Activated CD4-positive, alpha-beta memory T cell treated with anti-CD3 and anti-CD28 coated beads for 36 hours (primary cell): ENCODE measurements around the gene WRAP53. TPM values are rescaled to one million over a fixed set of nuclear protein-coding genes. Genes with fewer than 3 reads are reported as not detected.

Experiments used
- CTCF ChIA-PET: fragments of 350-600 bp; sonication (Branson Sonifier 250); formaldehyde crosslinking; loops from one replicate; lab custom pipeline; 2021; ENCODE audit warnings: antibody characterized with exemption, inconsistent platforms; lab: Charles Lee
- POLR2A ChIA-PET: fragments of 350-600 bp; sonication (Branson Sonifier 250); formaldehyde crosslinking; loops from one replicate; lab custom pipeline; 2021; ENCODE audit warnings: antibody characterized with exemption; lab: Charles Lee
- DNase-seq: peaks from one replicate; pipeline ENCODE4 v3.0.0-alpha.2; 2020
- H3K27ac Mint-ChIP-seq: one replicate; pipeline ENCODE4 v1.8.0; 2021; ENCODE audit warnings: mixed read lengths
- H3K27me3 Mint-ChIP-seq: one replicate; pipeline ENCODE4 v1.8.0; 2021; ENCODE audit warnings: mixed read lengths
- H3K36me3 Mint-ChIP-seq: one replicate; pipeline ENCODE4 v1.8.0; 2021; ENCODE audit warnings: mixed read lengths
- H3K4me1 Mint-ChIP-seq: one replicate; pipeline ENCODE4 v1.8.0; 2021; ENCODE audit warnings: low read depth, mixed read lengths
- H3K4me3 Mint-ChIP-seq: one replicate; pipeline ENCODE4 v1.8.0; 2021; ENCODE audit warnings: mild to moderate bottlenecking, mixed read lengths
- H3K9me3 Mint-ChIP-seq: one replicate; pipeline ENCODE4 v1.8.0; 2021; ENCODE audit warnings: mixed read lengths
- intact Hi-C: fragments of 100-400 bp; cut with micrococcal nuclease; formaldehyde crosslinking; loops from one replicate; pipeline ENCODE4 v1.15.1; 2023
- total RNA-seq, 2 experiments: library from RNA; stranded (reverse); gene quantifications; one replicate each; pipeline ENCODE4 v1.2.3, GENCODE V29; 2021

Gene WRAP53
- total RNA-seq, 2 experiments from 2014 or later: 20.2 to 23.3 TPM

- ChIA-PET CTCF (interaction anchor here (0.5 to 1.5 kb wide), 3 partner anchors 15 to 353 kb away, joined by 3 to 5 read pairs (median 3); partner anchors contain the start of gene WRAP53), POLR2A (interaction anchor here (1.3 kb wide), 1 partner anchor 17 kb away, joined by 5 read pairs; the partner anchor contains the start of gene TP53)
- Mint-ChIP-seq H3K27me3 (peaks cover 45% of the 10 kb centered on the region), H3K4me3 (no peak overlapping the region), H3K36me3 (peaks cover 27% of the 10 kb centered on the region), H3K9me3 (no peaks in the 10 kb centered on the region), H3K4me1 (peaks cover 15% of the 10 kb centered on the region), H3K27ac (no peak overlapping the region)
- DNase-seq: peak; percentile 24
- intact Hi-C loops: no loop called here
Observed at GRCh38 chr17:7703584-7704479, 15.6 kb downstream of the WRAP53 start.

GRCh38 chr17:7704601-7705268 lies 16.5 kb downstream of the WRAP53 start, which contains the start of gene EFNB3:
Gene EFNB3 (plus strand): TSS chr17:7705202. CDS start chr17:7705599, 397 bp downstream.
- Mint-ChIP-seq H3K36me3 (peaks cover 27% of the 10 kb centered on the region), H3K9me3 (no peaks in the 10 kb centered on the region), H3K4me3 (peak within 1 kb of the TSS; percentile 31), H3K27me3 (peaks cover 47% of the 10 kb centered on the region), H3K4me1 (peaks cover 15% of the 10 kb centered on the region), H3K27ac (no peak within 1 kb of the TSS)
- CTCF ChIA-PET: interaction anchor here (0.5 to 1.5 kb wide), 2 partner anchors 16 to 352 kb away, joined by 3 to 5 read pairs; partner anchors contain the start of gene WRAP53
- POLR2A ChIA-PET: no interaction called here
- intact Hi-C loops: no loop called here
- no peak for DNase-seq

GRCh38 chr17:7705269-7706255 lies 17.3 kb downstream of the WRAP53 start:
- ChIA-PET CTCF (no interaction called here), POLR2A (no interaction called here)
- H3K36me3 Mint-ChIP-seq: peaks cover 25% of the 10 kb centered on the region
- peaks cover 20% of the 10 kb centered on the region for H3K4me1 Mint-ChIP-seq
- H3K27ac Mint-ChIP-seq: no peak overlapping the region
- H3K27me3 Mint-ChIP-seq: peaks cover 53% of the 10 kb centered on the region
- H3K9me3 Mint-ChIP-seq: no peaks in the 10 kb centered on the region
- DNase-seq: no peak
- H3K4me3 Mint-ChIP-seq: peak overlapping the region; percentile 10
- intact Hi-C loops: no loop called here

- H3K4me1 Mint-ChIP-seq: peaks cover 23% of the 10 kb centered on the region
- H3K27me3 Mint-ChIP-seq: peaks cover 62% of the 10 kb centered on the region
- H3K27ac Mint-ChIP-seq: no peak overlapping the region
- H3K36me3 Mint-ChIP-seq: peaks cover 15% of the 10 kb centered on the region
- ChIA-PET CTCF (interaction anchor here (0.7 to 1.0 kb wide), 2 partner anchors 76 to 410 kb away, joined by 3 read pairs; no protein-coding TSS in a partner anchor), POLR2A (no interaction called here)
- DNase-seq: no peak
- H3K4me3 Mint-ChIP-seq: no peak overlapping the region
- H3K9me3 Mint-ChIP-seq: no peaks in the 10 kb centered on the region
- intact Hi-C loops: no loop called here
Observed at GRCh38 chr17:7706631-7707354, 18.5 kb downstream of the WRAP53 start.

DNA sequence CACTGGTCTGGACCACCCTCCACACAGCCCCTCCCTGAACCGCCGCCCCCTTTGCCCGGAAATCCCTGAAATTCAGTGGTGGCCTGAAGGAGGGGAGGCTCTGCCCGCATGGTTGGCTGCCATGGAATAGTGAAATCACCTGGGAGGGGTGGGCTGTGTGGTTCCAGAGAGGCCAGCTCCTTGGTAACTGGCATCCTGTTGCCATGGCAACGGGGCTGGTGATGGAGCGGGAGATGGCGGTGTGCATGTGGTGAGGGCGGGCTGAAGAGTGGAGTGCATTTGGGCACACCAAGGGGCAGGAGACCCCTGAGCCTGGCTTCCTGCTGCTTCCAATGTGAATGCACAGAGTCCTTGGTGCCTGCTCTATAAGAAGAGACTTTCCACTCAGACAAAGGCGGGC lies 19.2 kb downstream of the WRAP53 start:
- DNase-seq: no peak
- Mint-ChIP-seq H3K4me3 (no peak overlapping the region), H3K27ac (no peak overlapping the region), H3K36me3 (peaks cover 11% of the 10 kb centered on the region), H3K27me3 (peaks cover 65% of the 10 kb centered on the region), H3K9me3 (no peaks in the 10 kb centered on the region), H3K4me1 (peaks cover 23% of the 10 kb centered on the region)
- intact Hi-C loops: no loop called here
- ChIA-PET POLR2A (no interaction called here), CTCF (interaction anchor here (1.0 kb wide), 1 partner anchor 411 kb away, joined by 3 read pairs; no protein-coding TSS in a partner anchor)

GRCh38 chr17:7707858-7708750 lies 19.8 kb downstream of the WRAP53 start:
- H3K36me3 Mint-ChIP-seq: peaks cover 5% of the 10 kb centered on the region
- H3K4me1 Mint-ChIP-seq: peaks cover 23% of the 10 kb centered on the region
- POLR2A ChIA-PET: no interaction called here
- peaks cover 66% of the 10 kb centered on the region for H3K27me3 Mint-ChIP-seq
- H3K4me3 Mint-ChIP-seq: no peak overlapping the region
- CTCF ChIA-PET: no interaction called here
- H3K9me3 Mint-ChIP-seq: no peaks in the 10 kb centered on the region
- DNase-seq: no peak
- intact Hi-C loops: no loop called here
- no peak overlapping the region for H3K27ac Mint-ChIP-seq

GRCh38 chr17:7709031-7709430 lies 20.8 kb downstream of the WRAP53 start:
- DNase-seq: no peak
- intact Hi-C loops: no loop called here
- Mint-ChIP-seq H3K27me3 (peaks cover 66% of the 10 kb centered on the region), H3K9me3 (no peaks in the 10 kb centered on the region), H3K36me3 (no peaks in the 10 kb centered on the region), H3K4me1 (peaks cover 20% of the 10 kb centered on the region), H3K27ac (no peak overlapping the region), H3K4me3 (no peak overlapping the region)
- ChIA-PET CTCF (interaction anchor here (1.1 kb wide), 1 partner anchor 21 kb away, joined by 3 read pairs; the partner anchor contains the start of gene WRAP53), POLR2A (no interaction called here)

DNA sequence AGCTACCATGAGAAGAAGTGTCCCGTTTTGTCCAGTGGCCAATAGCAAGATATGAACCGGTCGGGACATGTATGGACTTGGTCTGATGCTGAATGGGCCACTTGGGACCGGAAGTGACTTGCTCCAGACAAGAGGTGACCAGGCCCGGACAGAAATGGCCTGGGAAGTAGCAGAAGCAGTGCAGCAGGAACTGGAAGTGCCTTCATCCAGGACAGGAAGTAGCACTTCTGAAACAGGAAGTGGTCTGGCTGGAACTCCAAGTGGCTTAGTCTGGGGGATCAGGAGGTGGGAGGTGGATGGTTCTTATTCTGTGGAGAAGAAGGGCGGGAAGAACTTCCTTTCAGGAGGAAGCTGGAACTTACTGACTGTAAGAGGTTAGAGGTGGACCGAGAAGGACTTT lies 22.0 kb downstream of the WRAP53 start:
- Mint-ChIP-seq H3K4me1 (peaks cover 12% of the 10 kb centered on the region), H3K9me3 (no peaks in the 10 kb centered on the region), H3K36me3 (no peaks in the 10 kb centered on the region), H3K4me3 (no peak overlapping the region), H3K27ac (no peak overlapping the region), H3K27me3 (peaks cover 65% of the 10 kb centered on the region)
- POLR2A ChIA-PET: no interaction called here
- intact Hi-C loops: no loop called here
- CTCF ChIA-PET: interaction anchor here (1.0 to 1.3 kb wide), 4 partner anchors 22 to 83 kb away, joined by 3 to 4 read pairs (median 3); partner anchors contain the start of genes SAT2 and WRAP53
- DNase-seq: no peak

DNA sequence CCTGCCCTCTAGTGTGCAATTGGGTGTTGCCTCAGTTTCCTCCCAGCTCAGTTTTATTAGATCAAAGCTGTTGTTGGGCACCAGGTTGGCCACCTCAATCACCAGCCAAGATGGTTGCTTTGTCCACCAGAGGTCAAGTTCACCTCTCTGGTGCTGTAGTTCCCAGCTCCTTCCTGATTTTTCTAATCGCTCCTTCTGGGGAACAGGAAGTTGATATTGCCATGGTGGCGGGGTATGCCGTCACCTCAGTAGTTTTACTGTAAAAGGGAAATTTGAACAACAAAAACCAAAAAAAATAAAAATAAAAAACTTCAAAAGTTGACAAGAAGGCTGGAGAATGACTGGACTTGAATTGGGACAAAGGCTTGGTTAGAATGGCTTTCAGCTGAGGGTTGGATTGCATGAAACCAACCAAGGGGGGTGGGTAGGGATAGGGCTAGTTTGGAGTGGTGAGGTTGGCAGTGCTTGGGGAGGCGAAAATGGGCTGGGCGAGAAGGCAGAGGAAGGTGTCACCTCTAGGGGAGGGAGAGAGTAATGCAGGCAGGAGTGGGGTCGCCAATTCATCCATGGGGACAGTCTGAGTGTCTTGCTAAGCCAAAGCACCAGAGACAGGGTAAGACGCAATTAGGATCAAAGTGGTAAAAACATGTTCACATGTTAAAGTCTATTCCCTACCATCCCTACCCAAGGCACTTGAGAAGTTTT lies 22.9 kb downstream of the WRAP53 start:
- Mint-ChIP-seq H3K4me3 (no peak overlapping the region), H3K4me1 (peaks cover 8% of the 10 kb centered on the region), H3K9me3 (no peaks in the 10 kb centered on the region), H3K36me3 (no peaks in the 10 kb centered on the region), H3K27ac (no peak overlapping the region), H3K27me3 (peaks cover 65% of the 10 kb centered on the region)
- ChIA-PET CTCF (interaction anchor here (1.0 to 1.6 kb wide), 4 partner anchors 23 to 84 kb away, joined by 3 to 4 read pairs (median 3); partner anchors contain the start of genes SAT2 and WRAP53), POLR2A (no interaction called here)
- intact Hi-C loops: no loop called here
- peak; percentile 20 for DNase-seq
